CD4-positive, alpha-beta T cell treated with Interleukin-15 for 4 hours (primary cell): ENCODE data around the gene RILPL2.
A peak's percentile ranks its signal among the peaks of the same experiment; 100 is the strongest.
"Not testable (repeated sequence)": the region's sequence is repeated elsewhere in the genome, so short reads cannot be mapped to it uniquely, and the experiment has no call there.

Experiments used
- DNase-seq: peaks from one replicate; pipeline ENCODE4 v3.0.0-alpha.2; 2020; ENCODE audit warnings: low spot score

Gene RILPL2

DNA sequence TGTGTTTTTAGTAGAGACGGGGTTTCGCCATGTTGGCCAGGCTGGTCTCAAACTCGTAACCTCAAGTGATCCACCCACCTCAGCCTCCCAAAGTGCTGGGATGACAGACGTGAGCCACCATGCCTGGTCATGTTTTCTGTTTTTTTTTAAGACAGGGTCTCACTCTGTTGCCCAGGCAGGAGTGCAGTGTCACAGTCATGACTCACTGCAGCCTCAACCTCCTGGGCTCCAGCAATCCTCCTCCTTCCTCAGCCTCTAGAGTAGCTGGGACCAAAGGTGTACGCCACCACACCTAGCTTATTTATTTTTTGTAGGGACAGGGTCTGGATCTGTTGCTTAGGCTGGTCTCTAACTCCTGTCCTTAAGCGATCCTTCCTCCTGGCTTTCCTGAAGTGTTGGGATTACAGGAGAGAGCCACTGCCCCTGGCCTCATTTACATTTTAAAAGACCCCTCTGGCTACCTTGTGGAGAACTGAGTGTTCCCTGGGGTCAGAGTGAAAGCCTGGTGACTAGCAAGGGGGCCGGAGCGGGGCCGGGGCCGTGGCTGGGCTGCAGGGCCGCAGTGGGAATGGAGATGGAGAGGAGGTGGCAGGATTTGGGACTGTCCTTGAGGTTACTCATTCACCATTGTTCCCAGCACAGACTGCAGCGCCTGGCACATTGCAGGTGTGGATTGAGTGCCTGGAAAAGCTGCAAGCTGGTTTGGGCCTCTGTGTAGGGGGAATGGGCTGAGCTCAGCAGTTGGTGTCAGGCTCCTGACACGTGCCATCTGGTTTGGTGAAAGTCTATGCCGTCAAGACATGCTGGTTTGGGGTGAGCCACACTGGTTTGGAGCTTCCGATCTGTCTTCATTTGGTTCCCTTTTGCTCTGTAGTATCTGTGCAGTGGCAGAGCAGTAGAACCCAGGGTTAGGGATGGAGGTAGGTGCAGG lies 34.5 kb downstream of the RILPL2 start:
- DNase-seq: no peak

DNA sequence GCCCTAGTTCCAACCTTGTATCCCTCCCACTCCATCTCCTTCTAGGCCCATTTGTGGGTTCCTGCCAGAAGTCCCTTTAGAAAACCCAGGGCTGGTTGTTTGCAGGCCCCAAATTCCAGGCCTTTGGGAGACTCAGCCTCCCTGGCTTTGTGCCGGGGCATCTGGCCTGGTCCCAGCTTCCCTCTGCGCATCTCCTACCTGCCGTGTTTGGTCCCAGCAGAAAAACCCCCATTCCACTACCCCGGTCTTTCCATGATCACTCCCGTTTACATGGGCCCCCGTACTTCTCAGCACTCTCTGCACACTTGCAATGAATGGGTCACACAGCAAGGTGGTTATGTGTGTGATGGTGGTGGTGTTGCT lies 37.2 kb downstream of the RILPL2 start:
- DNase-seq: no peak

DNA sequence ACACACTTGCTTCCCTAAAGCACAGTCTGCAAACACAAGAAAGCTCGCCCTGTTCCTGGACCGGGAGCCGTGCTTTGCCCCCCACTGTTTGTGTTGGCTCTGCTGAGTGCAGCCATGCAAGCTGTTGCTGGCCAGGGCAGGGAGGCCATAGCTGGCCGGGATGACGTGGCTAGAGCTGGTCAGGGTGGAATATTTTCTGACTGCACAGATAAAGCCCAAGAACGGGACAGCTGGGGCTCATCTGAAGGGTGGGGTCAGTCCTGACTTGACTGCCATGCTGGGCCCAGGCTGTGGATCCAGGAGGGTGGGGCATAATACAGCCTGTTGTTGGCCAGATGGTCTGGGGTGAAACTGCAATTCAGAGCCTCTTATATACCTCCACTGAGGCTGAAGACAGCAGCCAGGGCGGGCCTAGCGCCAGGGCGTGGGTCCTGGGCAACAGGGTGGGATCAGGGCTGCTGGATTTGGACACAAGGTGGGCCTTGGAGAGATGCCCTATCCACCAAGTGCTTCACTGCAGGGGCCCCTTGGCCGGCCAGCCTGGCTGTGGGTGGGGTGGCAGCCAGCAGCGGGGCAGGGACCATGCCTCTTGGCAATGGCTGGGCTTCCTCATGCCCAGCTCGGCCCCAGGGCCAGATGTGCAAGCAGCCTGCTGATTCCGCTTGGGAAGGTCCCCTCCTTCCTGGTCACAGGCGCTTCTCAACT lies 37.8 kb downstream of the RILPL2 start:
- no peak for DNase-seq

DNA sequence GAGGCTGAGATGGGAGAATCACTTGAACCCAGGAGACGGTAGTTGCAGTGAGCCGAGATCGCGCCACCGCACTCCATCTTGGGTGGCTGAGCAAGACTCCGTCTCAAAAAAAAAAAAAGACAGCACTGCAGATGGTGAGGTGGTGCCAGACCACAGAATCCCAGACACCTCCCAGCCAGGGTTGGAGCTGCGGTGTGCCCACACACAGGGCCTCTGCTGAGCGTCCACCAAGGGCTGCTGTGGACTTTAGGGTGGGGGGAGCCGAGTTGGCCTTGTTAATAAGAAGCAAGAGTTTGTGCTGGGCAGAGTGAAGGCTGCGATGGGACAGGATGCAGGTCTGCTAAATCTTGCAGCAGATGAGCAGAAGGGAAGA lies 38.3 kb downstream of the RILPL2 start:
- no peak for DNase-seq

DNA sequence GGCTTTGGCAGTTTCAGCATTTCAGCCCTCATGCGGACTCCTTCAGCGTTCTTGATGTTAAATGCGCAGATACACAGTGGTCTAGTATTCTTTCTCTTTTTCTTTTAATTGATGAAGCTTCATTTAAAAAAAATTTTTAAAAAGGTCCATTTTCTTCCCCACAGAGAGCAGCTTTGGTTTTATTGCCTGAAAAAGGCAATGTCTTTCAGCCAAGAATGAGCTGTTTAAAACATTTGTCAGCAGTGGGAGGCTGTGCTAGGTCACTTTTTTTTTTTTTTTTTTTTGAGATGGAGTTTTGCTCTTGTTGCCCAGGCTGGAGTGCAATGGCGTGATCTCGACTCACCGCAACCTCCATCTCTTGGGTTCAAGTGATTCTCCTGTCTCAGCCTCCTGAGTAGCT lies 39.1 kb downstream of the RILPL2 start:
- DNase-seq: no peak

DNA sequence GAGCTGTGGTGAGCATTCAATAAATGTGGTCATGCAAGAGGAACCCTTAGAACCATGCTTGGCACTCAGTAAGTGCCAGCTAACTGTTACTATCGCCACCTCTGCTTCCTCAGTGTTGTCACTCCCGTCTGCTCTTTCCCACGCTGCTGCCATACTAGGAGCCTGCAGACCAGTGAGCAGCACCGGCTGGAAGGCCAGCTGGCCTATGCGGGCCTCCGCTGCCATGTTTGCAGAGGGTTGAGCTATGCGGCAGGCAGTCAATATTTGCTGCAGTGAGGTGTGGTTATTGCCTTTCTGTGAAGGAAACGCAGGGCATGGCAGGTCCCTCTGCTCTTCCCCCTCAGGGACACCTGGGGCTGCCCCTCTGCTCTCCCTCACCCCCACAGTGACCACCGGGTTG lies 39.5 kb downstream of the RILPL2 start:
- DNase-seq: no peak

DNA sequence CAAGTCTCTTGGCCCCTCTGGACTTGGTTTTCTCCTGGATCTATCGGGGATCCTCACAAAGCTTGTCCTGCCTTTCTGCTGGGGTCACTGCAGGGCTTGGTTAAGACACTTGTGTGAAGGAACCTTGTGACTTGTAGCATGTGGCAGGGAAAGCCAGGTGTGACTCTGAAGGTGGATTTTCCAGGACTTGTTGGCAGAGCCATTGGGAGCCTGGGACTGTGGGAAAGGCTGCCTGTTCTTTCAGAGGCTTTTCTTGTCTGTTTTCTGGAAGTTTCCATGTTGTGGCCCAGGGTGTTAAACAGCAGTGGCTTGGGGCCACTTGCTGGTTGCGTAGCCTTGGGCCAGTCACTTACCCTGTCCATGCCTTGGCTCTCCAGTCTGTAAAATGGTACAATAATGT lies 39.9 kb downstream of the RILPL2 start:
- DNase-seq: no peak

DNA sequence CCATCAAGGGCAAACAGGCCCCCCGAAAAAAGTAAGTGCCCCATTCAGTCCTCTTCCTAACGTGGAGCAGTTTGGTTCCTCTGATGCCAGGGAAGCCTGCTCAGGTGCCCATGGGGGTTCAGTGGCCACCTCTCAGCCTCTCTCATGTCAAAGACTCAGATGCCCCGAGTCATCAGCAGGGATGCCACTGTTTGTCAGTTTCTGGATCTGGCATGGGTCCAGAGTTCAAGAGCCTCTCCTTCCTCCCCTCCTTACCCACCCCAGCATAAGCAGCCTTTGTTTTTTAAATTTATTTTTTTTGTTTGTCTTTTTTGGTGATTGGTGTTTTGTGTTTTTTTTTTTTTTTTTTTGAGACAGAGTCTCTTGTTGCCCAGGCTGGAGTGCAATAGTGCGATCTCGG lies 41.2 kb downstream of the RILPL2 start:
- DNase-seq: no peak

DNA sequence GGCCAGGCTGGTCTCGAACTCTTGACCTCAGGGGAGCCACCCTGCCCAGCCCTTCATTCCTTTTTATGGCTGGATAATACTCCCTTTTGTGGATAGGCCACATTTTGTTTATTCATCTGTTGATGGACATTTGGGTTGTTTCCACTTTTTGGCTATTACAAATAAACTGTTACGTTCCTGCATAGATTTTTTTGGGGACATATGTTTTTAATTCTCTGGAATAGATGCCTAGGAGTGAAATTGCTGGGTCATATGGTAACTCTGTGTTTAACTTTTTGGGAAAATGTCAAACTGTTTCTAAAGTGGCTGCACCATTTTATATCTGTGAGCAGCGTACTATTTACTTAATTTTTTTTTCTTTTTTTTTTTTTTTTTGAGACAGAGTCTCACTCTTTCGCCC lies 42.7 kb downstream of the RILPL2 start:
- DNase-seq: no peak

DNA sequence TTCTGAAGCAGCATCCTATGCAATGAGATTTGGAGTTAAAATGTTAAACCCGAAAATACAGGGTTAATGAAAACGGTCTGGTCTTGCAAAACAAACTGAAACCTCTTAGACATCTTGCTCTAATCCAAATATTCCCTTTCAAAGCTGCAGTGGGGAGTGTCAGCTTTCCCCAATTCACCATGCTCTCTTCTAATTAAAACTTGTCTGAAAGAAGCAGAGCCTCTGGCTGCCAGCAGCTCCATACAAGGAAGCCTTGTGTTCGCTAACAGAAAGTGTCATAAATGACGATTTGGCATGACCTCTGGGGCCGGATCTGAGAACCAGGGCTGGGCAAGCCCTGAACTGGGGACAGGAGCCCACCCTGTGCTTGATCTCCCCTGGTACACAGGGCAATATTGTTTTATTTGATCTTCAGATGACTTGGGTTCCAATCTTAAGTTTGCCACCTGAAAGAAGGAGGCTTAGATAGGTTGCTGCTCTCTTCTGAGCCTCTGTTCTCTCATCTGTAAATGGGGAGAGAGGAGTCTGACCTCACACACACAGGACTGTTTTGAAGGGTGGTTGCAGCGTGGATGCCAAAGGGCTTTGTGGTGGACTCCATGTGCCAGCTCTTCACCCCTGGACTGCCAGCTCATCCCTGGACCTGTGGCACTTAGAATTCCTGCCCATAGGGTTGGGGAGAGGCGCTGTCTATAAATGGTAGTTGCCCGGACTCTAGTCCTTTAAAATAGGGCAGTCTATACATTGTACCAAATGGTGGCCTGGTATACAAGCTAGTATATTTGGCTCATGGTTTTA lies 44.7 kb downstream of the RILPL2 start:
- no peak for DNase-seq

DNA sequence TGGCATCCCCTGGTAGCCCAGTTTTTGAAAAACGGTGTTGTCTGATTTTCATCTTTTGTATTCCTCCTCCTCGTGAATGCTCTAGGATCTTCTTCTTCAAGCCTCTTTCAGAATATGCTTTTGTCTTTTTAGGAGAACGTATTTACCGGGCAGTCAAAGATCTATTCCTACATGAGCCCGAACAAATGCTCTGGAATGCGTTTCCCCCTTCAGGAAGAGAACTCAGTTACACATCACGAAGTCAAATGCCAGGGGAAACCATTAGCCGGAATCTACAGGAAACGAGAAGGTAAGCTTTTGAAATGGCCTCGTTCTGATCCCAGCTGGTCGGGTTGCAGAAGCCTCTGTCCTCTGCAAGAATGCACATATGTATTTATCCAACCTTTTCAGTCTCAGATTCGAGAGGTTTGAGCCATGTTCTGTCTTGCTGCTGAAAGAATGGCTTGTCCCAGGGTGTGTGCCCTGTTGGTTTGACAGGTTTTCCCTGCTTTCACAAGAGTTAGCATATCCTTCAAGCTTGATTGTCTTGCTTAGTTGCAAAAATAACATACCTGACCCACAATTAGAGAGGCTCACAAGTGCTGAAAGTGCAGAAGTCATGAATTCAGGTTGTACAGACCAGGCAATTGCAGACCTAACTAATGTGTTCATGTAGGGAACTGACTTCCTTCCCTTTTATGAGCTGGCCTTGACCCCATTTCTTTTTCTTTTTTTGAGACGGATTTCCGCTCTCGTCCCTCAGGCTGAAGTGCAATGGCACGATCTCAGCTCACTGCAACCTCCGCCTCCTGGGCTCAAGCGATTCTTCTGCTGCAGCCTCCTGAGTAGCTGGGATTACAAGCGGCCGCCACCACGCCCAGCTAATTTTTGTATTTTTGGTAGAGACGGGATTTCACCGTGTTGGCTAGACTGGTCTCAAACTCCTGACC lies 45.7 kb downstream of the RILPL2 start:
- DNase-seq: peak; percentile 9

DNA sequence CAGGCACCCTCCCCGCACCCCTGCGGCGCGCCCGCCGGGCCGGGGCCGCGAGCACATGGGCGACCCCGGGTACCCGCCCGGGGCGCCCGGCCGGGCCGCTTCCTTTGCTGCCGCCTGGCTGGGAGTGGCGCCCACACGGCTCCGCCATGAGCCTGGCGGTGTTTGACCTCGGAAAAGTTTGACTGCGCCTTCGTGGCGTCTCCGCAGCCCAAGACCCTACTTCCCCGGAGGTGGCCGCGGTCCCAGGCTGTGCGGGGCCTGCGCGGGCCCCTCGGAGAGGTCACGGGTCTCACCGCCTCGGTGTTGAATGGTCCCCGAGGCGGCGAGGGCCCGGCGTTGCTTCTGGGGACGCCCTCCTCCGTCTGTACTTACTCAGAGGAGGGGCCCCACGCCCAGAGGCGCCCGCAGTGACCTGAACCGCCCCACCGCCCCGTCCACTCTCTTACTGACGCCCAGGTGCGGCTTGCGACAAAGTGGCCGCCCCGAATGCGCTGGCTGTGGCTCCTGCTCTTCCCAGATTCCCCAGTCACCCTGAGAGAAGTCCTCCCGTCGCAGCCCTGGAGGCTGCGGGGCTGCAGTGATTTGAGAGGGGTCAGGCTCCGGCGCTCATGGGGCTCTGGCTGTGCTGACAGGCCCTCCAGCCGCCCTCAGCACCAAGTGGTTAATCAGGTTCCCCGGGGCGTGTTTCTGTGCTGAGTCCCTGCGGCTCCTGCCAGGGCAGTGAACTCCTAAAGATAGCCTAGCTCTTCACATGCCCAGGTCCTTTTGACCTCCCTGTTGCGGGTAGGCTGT lies 46.7 kb downstream of the RILPL2 start:
- no peak for DNase-seq

DNA sequence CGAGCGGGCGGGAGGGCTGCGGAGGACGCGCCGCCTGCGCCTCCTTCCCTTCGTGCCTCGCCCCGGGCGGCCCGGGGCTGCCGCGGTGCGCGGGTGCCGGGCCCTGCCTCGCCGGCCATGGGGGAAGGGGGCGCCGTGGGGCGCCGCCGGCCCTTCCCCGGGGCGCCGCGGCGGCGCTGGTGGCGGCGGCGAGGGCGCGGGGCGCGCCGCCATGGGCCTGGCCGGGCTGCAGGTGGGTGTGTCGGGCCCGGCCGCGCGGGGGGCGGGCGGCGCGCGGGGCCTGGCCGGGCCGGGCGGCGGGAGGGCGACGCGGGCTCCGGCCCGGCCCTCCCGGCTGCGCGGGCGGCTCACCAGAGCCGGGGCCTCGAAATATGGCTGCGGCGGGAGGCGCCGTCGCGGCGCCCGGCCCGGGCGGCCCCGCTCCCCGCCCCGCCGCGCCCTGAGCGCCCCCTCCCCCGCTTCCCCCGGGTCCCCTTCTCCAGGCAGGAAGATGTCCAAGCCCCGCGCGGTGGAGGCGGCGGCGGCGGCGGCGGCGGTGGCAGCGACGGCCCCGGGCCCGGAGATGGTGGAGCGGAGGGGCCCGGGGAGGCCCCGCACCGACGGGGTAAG lies 47.4 kb downstream of the RILPL2 start:
- no peak for DNase-seq

DNA sequence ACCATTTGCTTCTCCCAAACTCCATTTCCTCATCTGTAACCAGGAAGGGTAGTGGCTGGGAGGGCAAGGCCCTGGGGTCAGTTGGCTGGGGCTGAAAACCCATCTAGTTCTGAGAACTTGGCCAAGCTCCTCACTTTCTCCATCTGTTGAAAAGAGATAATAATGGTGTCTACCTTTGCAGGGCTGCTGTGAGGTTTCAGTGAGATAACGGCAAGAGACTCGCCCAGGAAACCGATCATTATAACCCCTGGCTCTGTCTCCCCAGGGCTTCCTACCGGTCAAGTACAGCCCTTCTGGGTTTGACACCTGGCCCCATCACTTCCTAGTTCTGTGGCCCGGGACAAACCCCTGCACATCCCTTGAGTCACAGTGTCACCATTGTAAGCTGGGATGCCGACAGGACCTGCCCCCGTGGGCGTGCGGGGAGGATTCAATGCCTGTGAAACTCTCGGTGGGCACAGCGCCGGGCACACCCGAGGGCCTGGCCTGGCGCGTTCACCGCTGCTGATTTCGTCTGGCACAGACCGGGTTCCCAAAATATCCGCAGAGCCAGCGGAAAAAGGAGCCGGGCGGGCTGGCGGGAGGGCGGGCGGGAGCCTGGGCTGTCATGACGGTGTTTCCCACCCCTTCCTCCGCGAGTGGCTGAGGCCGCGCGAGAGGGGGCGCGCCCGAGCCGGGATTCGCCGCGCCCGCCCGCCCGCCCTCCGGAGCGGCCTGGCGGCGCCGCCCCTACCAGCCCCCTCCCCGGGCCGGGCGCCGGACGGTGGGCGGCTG lies 48.1 kb downstream of the RILPL2 start:
- peak; percentile 72 for DNase-seq

DNA sequence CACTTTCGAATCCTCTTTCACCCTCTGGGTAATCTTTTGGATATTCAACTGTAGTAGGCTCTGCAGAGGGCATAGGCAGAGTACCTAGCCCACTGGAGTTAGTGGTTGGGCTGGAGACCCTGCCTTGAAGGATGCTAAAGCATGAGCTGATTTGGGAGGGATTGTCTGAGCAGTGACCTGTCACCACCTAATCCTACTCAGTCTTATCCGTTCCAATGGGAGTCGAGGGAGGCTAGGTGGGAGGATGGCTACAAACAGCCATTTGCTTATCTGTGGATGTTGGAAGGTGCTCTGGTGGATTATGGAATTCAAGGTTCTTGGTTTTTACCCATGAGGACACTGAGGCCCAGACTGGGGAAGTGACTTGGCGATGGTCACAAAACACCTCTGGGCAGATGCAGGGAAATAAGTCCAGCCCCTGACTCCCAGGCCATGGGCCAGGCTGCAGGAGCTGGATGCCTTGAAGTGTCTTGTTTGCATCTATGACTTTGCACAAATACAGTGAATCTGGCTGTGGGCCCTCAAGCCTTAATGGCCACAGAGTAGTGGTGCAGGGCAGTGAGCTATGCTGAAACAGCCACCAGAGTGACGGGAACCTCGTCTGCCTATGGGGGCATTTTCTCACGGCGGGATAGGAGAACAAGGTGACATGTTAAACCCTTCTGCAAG lies 48.8 kb downstream of the RILPL2 start:
- DNase-seq: no peak

DNA sequence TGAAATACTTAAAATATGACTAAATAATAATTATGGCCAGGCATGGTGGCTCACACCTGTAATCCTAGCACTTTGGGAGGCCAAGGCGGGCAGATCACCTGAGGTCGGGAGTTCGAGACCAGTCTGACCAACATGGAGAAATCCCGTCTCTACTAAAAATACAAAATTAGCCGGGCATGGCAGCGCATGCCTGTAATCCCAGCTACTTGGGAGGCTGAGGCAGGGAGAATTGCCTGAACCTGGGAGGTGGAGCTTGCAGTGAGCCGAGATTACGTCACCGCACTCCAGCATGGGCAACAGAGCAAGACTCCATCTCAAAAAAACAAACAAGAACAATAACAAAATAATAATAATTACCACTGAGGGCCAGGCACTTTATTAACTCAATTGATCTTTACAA lies 50.9 kb downstream of the RILPL2 start:
- DNase-seq: not testable (repeated sequence)

DNA sequence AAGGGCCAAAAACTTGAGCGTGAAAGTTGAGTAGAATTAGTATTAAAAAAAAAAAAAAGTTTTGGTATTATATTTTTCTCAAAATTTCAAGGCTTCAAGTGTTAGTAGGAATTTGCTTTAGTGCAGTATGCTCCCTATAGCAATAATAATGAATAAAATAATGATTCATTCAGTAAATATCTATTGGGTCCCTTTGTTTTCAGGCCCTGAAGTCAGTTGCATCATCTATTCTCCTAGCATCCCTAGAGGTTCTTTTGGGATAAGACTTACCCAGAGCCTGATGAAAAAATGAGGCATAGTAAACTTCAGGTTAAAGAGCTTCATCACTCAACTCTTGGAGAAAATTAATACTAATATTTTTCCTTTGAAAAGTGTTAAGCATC lies 51.5 kb downstream of the RILPL2 start:
- DNase-seq: no peak

DNA sequence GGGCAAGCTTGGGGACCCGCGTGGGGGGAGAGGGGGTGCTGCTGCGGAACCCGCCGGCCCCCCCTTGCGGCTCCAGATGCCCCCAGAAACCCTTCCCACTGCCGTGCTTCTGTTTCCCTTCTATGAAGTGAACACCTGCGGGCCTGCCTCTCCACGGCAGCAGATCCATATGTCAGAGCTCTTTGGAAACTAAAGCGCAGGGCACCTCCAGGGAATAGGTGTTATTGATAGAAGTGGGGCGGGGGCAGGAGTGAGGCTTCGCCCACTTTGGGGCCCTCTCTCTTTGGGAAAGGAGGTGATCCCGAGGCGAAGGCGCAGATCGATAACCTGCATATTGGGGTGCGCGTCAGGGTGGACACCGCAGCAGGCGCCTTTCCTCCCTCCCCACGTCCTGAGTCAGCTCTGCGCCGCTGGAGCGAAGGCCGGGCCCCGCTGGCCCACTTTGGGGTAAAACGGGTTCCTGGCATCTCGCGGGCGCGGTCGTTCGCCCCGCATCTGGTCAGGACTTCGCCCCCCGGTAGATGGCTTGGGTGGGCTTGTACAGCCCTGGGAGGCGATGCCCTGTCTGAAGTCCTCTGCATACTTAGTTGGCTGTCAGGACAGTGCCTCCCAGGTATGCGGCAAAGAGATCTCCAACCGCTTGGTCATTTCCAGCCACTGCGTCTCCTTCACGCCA lies 52.0 kb downstream of the RILPL2 start:
- no peak for DNase-seq

DNA sequence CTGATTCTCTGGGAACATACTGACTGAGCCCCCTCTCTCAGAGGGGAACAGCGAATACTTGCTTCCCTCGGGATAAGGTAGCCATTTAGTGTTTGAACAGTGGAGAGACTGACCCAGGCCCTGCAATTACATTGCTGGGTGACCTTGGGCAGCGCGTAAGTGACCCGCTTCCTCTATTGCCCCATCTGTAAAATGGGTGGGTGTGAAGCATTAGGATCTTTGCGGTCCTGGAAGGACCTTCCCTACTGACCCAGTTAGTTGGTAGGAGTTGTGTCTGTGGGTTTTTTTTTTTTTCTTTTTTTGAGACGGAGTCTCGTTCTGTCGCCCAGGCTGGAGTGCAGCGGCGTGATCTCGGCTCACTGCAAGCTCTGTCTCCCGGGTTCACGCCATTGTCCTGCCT lies 53.8 kb downstream of the RILPL2 start:
- no peak for DNase-seq
